Measurements from ENCODE around the gene NANOG.
"Not testable (repeated sequence)": the region's sequence is repeated elsewhere in the genome, so short reads cannot be mapped to it uniquely, and the experiment has no call there.

The NANOG gene

DNA sequence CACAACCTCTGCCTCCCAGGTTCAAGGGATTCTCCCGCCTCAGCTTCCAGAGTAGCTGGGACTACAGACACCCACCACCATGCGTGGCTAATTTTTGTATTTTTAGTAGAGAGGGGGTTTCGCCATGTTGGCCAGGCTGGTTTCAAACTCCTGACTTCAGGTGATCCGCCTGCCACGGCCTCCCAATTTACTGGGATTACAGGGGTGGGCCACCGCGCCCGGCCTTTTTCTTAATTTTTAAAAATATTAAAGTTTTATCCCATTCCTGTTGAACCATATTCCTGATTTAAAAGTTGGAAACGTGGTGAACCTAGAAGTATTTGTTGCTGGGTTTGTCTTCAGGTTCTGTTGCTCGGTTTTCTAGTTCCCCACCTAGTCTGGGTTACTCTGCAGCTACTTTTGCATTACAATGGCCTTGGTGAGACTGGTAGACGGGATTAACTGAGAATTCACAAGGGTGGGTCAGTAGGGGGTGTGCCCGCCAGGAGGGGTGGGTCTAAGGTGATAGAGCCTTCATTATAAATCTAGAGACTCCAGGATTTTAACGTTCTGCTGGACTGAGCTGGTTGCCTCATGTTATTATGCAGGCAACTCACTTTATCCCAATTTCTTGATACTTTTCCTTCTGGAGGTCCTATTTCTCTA lies at the start of gene NANOG:
TSS of gene NANOG (plus strand) at position 519 of the 645 bp plus-strand sequence. CDS start 213 bp downstream, outside the sequence.
- DNase-seq = not testable (repeated sequence)

DNA sequence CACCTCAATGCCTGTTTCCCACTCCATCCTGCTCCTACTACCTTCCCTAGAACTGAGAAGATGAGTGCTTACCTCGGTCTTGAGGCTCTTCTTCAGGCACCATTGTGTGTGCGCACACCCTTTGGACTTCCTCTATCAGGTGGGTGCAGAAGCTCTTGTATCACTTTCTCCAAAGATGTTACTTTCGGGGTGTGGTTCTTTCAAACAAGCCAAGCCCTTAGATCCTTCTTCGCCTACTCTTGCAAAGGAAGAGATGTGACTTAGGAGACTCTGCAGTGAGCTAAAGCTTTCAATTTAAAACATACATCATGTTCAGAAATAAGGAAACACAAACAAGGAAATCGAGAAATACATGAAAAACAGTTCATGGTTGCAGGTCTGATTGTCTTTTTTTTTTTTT lies 42.0 kb upstream of the NANOG start, which contains the start of gene CLEC4C:
TSS of gene CLEC4C (minus strand) at position 130 of the 400 bp plus-strand sequence. CDS start at position 103, 27 bp downstream.
- no peak for DNase-seq

DNA sequence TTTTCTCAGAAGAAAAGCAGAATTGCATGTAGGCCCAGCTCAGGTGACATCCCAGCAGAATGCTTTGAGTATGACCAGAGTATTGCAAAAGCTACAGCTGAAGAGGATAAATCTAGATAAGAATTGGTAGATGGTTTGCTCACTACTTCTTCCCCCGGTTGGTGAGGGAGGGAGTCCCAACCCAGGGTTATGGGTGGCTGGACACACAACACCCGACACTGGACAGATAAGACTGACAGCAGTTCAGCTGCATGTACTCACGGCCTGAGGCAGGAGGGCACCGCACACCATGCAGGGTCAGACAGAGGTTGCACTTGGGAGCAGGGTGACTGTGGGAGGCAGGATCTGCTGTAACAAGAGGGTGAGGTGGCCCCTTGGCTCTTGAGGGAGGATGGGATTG lies 40.4 kb upstream of the NANOG start:
- no peak for DNase-seq

DNA sequence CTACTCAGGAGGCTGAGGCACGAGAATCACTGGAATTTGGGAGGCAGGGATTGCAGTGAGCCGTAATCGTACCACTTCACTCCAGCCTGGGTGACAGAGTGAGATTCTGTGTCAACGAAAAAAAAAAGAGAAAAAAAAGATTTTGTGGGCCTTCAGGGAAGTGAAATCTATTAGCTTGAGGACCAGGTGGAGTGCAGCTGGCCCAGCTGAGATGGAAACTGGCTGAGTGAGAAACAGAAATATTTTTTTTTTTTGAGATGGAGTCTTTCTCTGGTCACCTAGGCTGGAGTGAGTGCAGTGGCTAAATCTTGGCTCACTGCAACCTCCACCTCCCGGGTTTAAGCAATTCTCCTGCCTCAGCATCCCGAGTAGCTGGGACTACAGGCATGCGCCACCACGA lies 39.8 kb upstream of the NANOG start:
- no peak for DNase-seq

DNA sequence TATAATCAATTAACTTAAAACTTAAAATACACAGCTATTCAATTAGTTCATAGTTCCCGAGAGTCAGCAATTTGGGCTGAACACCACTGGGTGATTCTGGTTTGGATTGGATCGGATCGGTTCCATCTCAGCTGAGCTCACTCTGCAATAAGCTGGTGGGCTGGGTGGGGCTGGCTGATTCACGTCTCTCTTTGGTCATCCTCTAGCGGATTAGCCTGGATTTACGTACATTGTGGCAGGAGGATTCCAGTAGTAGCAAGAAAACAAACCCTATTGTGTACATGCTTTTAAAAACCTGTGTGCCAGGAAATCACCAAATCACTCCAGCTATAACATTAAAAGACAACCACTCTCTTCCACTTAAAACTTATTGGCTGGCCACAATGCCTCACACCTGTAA lies 38.9 kb upstream of the NANOG start:
- no peak for DNase-seq

DNA sequence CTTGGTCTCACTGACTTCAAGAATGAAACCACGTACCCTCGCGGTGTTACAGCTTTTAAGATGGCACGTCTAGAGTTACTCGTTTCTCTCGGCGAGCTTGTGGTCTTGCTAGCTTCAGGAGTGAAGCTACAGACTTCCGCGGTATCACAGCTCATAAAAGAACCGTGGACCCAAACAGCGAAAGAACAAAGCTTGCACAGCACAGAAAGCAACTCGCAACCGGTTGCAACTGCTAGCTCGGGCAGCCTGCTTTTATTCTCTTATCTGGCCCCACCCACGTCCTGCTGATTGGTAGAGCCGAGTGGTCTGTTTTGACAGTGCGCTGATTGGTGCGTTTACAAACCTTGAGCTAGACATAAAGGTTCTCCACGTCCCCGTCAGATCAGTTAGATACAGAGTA lies 37.8 kb upstream of the NANOG start:
- DNase-seq = no peak

DNA sequence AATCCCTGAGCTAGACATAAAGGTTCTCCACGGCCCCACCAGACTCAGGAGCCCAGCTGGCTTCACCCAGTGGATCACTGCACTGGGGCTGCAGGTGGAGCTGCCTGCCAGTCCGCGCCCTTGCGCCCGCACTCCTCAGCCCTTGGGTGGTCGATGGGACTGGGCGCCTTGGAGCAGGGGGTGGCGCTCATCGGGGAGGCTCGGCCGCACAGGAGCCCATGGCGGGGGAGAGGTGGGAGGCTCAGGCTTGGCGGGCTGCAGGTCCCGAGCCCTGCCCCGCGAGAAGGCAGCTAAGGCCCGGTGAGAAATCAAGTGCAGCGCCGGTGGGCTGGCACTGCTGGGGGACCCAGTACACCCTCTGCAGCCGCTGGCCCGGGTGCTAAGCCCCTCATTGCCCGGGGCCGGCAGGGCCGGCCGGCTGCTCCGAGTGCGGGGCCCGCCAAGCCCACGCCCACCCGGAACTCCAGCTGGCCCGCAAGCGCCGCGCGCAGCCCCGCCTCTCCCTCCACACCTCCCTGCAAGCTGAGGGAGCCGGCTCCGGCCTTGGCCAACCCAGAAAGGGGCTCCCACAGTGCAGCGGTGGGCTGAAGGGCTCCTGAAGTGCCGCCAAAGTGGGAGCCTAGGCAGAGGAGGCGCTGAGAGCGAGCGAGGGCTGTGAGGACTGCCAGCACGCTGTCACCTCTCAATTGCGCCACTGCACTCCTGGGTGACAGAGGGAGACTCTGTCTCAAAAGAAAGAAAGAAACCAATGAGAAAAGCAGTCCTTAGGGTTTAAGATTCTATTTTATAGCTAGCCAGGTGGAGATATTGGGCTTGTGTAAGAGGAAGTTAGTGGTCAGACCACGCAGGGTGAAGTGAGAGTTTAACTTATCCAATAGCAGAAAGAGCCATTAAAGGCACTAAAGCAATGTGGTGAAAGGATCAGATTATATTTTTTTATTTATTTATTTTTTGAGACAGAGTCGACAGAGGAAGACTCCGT lies 37.0 kb upstream of the NANOG start:
- DNase-seq = not testable (repeated sequence)

DNA sequence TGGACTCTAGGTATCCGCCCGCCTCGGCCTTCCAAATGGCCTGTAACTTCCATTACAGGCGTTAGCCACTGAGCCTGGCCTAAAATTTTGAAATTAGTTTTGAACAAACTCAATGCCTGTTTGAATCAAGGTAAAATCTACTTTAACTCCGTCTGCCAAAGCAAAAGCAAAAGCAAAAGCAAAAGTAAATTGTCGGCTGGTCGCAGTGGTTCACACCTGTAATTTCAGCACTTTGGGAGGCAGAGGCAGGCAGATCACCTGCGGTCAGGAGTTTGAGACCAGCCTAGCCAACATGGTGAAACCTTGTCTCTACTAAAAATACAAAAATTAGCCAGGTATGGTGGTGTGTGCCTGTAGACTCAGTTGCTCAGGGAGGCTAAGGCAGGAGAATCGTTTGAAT lies 33.5 kb upstream of the NANOG start:
- DNase-seq = not testable (repeated sequence)

DNA sequence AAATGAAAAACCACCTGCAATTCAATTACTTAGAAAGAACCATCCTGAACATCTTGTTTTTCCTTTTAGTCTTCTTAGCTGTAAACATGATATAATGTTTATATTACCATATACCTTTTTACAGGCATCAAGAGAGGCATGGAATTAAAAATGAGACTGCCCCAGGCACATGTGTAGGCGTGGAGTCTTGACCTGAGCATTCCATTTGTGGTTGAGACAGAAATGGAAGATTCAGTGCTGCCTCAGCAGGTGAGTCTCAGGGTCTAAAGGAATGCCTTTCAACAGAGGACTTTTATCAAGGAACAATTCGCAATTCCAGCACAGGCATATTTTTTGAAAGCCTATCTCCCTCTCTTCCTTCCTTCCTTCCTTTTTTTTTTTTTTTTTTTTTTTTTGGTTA lies 32.2 kb upstream of the NANOG start:
- no peak for DNase-seq

DNA sequence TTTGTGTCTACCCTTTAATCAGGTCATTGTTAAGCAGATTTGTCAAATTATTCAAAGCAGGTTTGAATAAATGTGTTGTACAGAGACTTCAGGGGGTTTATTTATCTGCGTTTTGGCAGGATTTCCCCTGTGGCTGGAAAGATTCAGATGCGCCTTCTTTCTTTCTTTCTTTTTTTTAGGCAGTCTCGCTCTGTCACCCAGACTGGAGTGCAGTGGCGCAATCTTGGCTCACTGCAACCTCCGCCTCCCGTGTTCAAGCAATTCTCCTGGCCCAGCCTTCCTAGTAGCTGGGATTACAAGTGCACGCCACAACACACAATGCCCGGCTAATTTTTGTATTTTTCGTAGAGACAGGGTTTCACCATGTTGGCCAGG lies 30.4 kb upstream of the NANOG start:
- no peak for DNase-seq

DNA sequence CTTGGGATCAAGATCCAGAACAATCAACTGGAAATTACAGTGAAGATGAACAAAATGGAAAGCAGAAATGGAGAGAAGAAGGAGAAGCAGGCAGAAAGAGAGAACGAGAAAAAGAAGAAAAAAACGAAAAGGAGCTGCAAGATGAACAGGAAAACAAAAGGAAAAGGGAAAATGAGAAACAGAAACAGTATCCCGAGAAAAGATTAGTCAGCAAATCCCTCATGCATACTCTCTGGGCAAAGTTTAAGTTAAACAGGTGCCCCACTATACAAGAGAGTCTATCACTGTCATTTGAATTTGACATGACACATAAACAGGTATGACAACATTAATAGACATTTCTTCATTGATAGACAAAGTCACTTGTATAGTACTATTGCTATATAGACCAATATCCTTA lies 19.2 kb upstream of the NANOG start:
- no peak for DNase-seq

DNA sequence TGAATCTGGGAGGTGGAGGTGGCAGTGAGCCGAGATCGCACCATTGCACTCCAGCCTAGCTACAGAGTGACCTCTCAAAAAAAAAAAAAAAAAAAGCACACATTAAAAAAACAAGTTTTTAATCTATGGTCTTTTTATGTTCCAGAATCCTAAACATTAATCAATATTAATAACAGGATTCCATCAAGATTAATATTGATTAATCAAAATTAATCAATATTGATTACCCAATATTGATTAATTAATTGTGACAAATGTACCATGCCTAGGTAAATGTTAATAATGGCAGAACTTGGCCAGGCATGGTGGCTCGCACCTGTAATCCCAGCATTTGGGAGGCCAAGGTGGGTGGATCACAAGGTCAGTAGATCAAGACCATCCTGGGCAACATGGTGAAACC lies 7.9 kb upstream of the NANOG start:
- DNase-seq = no peak

DNA sequence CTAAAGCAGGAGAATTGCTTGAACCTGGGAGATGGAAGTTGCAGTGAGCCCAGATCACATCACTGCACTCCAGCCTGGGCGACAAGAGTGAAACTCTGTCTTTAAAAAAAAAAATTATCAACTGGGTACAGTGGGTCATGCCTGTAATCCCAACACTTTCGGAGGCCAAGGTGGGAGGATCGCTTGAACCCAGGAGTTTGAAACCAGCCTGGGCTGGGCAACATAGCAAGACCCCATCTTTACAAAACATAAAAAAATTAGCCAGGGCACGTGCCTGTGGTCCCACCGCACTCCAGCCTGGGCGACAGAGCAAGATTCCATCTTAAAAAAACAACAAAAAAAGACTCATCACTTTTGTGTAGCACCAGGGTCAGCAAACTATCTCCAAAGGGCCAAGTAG lies 7.1 kb upstream of the NANOG start:
- DNase-seq = no peak

DNA sequence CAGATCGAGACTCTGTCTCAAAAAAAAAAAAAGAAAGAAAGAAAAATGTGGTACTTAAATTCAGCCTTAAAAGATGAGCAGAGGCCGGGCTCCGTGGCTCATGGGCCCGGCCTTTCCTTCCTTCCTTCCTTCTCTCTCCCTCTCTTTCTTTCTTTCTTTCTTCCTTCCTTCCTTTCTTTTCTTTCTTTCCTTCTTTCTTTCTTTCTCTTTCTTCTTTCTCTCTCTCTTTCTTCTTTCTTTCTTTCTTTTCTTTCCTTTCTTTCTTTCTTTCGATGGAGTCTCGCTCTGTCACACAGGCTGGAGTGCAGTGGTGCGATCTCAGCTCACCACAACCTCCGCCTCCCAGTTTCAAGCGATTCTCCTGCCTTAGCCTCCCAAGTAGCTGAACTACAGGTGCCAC lies 5.8 kb upstream of the NANOG start:
- not testable (repeated sequence) for DNase-seq

DNA sequence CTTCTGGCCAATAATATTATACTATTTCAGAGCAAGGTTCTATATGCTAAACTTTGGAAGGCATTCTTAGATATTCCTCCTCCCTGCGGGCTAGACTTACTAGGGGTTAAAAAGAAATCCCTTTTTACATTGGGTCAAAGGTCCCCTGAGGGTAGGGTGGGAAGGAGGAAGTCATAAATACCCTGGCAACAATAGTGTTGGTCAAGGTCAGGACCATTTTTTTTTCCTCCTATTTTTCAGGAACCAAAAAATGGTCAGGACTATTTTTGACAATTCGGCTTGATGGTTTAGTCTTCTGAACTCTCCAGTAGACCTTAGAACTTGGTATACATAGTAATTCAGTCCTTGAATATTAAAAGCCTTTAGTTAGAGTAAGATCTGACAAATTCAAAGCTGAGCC lies 4.5 kb upstream of the NANOG start:
- DNase-seq = no peak

DNA sequence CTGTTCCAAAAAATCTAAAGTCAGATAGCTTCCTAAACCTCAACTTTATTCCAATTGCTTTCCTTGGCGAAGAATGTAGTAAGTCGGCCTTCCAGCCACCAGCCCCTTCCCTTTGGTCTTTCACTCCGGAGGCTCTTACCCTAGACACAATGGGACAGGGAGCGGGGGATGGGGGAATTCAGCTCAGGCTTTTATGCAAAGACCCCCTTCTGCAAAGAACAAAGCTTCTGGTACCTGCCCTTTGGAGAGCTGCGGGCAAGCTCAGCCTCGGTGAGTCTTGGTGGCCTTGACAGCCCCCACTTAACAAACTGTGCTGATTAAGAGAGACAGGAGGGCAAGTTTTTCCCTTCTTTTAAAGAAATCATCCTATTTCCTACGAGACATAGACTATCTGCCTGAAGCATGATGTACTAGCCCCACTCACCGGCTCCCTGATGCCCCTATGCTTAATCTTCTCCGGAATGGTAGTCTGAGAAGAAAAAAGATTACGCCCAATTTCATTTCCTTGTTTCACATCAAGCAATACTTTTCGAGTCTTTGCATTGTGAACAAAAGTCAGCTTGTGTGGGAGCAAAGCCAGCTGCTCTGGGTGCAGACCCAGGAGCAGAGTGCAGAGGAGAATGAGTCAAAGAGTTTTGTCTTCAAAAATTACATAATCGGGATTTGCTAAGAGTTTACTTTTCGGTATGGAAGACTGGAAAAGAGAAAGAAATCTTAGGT lies 1.5 kb upstream of the NANOG start:
- DNase-seq = no peak

DNA sequence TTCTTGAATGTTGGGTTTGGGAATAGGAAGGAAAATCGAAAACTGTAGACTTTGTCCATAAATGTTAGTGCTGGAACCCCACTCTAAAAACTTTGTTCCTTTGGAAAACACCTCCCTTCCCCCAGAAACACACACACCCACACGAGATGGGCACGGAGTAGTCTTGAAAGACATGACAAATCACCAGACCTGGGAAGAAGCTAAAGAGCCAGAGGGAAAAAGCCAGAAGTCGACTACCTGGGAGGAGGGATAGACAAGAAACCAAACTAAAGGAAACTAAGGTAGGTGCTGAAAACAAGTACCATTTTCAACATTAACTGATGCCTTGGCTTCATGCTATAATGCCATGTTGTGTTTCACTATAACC lies 925 bp upstream of the NANOG start:
- DNase-seq = no peak

DNA sequence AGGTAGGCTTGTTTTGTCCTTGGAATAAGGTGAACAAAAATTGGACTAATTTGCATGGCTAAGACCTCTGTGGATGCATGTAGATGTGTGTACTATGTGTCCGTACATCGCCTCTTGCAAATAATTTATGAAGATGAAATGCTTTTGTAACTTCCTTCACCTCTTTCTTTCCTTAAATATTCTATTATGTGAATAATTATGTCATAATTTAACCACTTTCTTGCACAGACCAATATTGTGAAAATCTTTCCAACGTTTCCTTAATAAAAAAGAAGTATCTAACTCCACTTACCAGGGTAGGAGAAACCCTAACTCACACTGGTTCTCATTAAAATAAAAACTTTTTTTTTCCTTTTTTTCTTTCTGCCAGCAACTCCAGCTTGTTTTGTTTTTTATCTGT lies 4.0 kb downstream of the NANOG start:
- no peak for DNase-seq

DNA sequence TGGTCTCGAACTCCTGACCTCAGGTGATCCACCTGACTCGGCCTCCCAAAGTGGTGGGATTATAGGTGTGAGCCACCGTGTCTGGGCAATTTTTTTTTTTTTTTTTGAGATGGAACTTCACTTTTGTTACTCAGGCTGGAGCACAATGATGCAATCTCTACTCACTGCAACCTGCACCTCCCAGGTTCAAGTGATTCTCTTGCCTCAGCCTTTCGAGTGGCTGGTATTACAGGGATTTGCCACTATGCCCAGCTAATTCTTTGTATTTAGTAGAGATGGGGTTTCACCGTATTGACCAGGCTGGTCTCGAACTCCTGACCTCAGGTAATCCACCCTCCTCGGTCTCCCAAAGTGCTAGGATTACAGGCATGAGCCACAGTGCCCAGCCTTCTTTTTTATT lies 8.1 kb downstream of the NANOG start:
- DNase-seq = not testable (repeated sequence)

DNA sequence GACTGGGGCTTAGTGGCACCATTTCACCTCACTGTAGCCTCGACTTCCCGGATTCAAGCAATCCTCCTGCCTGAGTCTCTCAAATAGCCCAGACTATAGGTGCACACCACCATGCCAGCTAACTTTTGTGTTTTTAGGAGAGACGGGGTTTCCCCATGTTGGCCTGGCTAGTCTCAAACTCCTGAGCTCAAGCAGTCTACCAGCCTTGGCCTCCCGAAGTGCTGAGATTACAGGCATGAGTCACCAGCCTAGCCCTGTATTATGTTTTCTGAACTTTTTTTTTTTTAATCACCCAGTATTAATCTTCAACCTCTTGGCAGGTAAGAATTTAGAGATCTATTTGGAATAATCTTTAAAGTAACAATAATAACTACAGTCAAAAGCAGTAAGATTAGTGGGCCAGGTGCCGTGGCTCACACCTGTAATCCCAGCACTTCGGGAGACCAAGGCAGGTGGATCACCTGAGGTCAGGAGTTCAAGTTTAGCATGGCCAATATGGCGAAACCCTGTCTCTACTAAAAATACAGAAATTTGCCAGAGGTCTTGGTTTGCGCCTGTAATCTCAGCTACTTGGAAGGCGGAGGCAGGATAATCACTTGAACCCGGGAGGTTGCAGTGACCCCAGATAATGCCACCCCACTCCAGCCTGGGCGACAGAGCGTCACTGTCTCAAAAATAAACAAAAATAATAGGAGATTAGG lies 8.6 kb downstream of the NANOG start:
- DNase-seq = no peak

DNA sequence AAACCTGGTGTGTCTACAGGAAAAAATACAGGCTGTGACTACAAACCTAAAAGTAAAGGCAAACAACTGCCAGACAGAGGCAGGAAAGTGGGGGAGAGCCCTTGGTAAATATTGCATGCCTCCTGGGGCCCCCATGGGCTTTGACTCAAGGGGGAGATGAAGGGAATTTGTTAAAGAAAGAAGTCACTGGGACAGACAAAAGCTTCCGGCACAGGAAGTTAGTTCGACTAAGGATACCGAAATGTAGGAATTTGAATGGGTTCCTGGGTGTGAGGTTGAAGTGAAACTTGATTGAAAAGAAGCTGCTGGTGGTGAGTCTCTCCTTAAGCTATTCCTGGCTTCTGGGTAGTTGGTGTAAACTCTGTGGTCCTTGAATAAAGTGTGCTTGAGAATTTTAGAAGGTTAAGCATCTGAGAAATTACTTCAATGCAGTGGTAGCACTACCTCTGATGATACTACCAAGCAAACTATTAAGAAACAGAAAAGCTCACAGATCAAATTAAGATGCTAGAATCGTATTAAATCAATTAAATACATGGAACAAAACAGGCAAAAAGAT lies 9.6 kb downstream of the NANOG start:
- not testable (repeated sequence) for DNase-seq

DNA sequence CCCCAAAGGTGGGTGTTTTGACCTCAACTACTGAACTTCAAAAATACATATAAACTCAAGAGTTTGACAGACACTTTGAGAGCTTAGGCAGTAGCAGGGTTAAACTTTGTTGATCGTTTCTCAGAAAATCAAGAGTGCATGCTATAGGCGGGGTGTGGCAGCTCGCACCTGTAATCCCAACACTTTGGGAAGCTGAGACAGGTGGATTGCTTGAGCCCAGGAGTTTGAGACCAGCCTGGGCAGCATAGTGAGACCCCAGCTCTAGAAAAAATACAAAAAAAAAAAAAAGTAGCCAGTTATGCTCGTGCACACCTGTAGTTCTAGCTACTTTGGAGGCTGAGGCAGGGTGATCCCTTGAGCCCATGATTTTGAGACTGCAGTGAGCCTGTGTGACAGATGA lies 12.3 kb downstream of the NANOG start:
- no peak for DNase-seq

DNA sequence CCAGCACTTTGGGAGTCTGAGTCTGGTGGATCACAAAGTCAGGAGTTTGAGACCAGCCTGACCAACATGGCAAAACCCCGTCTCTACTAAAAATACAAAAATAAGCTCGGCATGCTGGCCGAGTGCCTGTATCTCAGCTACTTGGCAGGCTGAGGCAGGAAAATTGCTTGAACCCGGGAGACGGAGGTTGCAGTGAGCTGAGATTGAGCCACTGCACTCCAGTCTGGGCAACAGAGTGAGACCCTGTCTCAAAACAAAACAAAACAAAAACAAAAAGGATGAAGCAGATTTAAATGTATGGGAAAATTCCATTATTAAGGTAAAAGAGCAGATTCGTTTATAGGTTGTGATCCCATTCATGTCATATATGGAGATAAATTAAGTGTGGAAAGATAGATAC lies 17.1 kb downstream of the NANOG start:
- not testable (repeated sequence) for DNase-seq

Measured in left hindlimb (tissue), 1 donor.